Right forelimb (tissue), 1 donor: ENCODE results near the gene CHIC2.
"Not testable (repeated sequence)": the region's sequence is repeated elsewhere in the genome, so short reads cannot be mapped to it uniquely, and the experiment has no call there.

Experiments
- DNase-seq: peaks from one replicate; pipeline ENCODE4 v3.0.0-alpha.2; 2018

CHIC2 gene

DNA sequence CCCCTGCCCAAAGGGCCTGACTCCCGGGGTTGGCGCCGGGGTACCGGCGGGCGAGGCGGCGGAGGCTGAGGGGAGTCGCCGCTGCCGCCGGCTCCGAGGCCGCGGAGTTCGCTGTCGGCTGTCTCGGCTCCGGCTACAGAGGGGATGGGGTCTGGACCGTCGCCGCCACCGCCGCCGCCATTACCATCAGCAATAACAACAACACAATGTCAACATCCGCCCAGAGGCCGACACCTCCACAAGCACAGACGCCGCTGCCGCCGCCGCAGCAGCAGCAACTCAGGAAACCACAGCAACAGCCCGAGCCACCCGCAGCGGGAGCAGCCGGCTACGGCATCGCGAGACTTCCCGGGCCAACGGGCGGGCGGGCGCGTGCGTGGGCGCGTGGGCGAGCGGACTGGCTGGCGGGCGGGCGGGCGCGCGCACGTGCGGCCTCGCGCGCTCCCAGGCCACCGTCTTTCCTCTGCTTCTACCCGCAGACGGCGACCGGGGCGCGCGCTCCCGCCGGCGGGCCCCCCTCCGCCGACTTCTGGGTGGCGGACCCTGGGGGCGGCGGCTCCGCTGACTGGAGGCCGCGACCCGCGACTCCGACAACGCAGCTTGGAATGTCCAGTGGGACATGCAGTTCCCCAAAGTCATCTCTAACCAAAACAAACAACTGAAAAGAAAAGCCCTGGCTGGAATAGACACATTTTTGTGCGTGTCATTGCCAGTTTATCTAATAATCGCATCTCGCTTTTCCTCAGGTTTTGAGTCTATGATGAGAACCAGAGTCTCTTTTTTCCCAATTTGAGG is at the start of gene CHIC2:
TSS of gene CHIC2 (minus strand) at position 289 of the 795 bp plus-strand sequence. CDS start 305 bp downstream, outside the sequence.
- peak; percentile 98 for DNase-seq

DNA sequence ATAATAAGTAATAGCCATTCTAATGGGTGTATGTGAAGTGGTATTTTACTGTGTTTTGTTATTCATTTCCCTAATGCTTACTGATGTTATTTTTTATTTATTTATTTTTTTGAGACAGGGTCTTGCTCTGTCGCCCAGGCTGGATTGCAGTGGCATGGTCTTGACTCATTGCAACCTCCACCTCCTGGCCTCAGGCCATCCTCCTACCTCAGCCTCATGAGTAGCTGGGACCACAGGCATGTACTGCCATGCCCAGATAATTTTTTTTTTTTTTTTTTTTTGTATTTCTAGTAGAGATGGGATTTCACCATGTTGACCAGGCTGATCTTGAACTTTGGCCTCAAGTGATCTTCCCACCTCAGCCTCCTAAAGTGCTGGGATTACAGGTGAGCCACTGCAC is 48.8 kb upstream of the CHIC2 start:
- not testable (repeated sequence) for DNase-seq

DNA sequence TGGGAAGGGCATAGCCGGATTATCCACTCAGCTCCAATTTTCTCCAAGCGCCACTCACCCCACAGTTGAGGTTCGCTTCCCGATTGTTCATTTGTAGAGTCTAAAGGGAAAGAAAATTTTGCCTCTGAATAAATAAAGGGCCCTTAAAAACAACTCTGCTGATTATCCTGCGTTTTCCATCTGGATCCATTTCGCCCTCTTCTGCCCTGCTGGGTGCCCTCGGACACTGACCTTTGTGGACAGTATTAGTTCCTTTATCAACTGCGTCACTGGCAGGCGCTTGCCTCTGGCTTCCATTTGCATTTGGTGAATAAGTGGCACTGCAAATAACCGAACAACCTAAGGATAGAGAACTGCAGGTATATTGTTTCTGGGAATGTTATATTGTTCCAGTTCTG is 45.6 kb upstream of the CHIC2 start:
- DNase-seq: no peak

DNA sequence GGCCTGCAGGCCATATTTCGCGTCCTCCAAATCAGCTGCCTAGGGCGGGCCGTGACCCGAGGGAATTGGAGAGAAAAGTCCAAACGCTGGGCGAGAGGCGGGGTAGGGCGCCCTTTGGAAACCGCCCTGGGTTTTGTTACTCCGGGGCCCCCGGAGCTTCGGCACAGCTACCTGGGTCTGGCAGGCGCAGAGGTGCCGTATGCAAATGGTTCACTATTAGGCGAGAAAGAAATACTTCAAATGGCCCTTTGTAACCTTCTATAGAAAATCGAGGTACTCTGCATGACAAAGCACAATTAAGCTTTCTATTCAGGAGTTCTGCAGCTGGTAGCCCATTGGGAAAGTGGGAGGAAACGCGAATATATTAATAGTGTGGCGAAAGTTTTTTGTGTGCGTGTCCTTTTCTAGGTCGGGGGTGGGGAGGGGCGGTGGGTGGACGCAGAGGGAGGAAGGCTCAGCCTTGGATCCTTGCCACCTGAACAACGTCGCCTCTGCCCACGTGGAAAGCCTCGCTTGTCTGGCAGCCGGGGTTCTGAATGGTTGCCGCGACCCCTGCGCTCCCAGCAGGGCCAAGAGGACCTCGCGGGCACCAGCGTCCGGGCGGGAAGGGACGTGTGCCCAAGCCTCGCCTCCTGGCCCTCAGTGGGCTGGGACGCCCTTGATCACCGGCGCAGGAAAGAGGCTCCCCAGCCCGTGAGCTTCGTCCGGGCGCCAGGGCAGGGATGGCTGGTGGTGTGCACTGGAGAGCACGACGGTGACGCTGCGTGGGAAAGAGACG is 45.0 kb upstream of the CHIC2 start:
- DNase-seq: no peak

DNA sequence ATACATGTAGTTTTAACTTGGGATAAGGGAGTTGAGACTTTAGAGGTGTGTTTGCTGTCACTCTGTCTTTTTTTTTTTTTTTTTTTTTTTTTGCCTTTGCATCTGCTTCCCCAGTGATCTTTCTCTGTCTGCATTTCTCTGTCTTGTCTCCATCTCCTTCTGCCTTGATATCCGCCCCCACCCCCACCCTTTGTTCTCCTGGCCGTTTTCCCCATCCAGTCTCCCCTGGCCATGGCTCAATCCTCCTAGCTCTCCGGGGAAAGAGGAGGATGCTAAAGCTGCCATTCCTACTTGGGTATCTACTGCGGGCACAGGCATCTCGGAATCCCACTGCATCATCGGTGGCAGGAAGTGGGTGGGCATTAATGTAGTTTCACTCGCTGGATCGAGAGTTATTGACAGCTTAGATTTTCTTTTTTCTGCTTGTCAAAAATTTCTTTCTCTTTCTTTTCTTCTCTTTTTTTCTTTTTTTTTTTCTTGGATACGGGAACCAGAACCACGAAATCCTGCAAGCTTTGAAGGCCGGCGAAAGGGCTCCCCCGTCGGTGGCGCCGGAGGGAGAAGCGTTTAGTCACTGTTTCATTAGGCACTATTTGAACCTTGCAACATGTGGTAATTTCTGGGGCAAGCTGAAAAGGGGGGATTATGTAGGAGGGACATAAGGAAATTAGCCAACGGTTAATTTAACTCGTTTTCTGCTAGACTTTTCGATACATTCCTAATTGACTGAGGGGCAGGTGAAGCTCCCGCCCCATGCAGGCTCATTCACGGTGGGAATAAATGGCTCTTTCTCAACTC is 43.7 kb upstream of the CHIC2 start:
- DNase-seq: no peak

DNA sequence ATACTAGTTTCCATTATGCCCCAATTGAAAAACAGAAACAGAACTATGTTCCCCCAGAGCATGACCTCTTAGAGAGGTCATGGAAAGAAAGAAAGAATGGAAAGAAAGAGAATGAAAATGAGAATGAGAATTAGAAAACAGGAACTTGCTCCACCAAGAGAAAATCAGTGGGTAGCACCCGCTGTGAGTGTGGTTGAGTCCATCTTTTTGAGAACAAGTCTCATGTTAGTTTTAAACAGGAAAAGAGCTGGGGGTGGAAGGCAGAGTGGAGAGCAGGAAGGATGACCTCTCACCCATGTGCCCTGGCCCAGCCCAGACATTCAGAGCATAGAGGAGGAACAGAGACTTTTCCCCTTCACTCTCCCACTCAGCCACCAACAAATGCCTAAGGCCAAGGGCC is 40.5 kb upstream of the CHIC2 start:
- no peak for DNase-seq

DNA sequence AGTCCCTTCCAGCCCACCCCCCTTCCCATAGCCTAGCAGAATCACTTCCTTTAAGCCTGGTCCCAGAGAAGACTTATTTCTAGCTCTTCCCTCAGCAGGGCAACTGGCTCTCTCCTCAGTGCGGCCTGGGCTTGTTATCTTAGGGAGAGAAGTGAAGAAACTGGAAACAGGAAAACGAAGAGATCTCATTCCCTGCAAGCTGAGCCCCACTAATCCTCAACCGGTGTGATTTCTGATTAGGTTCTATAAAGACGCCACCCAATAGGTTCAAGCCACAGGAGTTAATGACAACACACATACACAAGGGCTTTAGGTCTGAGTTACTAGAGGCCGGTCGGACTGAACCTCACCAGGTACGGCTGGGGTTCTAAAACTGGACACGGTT is 38.8 kb upstream of the CHIC2 start:
- no peak for DNase-seq

DNA sequence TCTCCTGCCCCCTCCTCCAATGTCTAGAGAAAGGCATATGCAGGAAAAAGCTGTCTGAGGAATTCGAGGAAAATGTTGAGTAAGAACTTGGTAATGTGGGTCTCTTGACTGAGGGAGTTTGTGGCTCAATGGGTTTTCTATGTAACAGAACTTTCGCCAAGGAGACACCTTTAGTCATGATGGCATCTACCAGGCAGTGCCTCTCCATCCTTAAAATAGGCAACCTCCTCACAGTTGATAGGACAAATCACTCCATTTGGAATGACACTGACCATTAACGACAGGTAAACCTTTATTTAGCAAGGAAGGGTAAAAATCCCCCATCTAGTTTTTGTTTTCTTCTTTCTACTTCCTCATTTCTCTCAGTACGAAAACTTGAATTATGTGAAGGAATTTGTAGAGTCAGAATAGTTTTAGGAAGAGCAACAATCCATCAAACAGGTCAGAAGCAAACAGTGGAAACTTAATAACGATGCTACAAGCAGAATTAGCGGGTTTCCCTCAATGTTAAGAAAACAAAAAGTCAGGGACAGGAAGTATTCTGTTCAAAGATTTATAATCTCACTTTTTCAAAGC is 38.2 kb upstream of the CHIC2 start:
- no peak for DNase-seq

DNA sequence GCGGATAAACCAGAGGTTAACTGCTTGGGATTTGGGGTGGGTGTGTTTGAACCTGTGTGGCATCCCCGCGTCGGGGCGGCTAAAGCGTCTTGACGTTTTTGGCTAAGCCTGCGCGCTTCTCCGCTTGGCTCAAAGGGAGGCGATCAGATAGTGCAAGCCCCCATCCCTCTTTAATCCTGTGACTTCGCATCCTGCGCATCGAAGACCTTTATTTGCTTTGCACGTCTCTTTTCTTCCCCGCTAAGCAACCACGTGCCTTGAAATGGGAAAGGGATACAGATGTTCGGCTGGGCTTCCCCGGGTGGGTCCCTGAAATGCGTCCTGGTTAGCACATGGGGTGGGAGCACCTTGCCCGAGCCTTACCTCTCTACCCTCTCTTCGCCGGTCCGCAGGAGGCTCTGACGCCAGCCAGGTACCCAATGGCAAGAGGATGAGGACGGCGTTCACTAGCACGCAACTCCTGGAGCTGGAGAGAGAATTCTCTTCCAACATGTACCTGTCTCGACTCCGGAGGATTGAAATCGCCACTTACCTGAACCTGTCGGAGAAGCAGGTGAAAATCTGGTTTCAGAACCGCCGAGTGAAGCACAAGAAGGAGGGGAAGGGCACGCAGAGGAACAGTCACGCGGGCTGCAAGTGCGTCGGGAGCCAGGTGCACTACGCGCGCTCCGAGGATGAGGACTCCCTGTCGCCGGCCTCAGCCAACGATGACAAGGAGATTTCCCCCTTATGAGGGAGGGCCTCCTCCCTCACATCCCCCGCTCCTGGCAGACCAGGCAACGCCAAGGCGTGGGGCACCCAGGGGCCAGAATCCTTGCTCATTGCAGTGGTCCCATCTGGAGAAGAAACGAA is 37.0 kb upstream of the CHIC2 start:
- DNase-seq: no peak

DNA sequence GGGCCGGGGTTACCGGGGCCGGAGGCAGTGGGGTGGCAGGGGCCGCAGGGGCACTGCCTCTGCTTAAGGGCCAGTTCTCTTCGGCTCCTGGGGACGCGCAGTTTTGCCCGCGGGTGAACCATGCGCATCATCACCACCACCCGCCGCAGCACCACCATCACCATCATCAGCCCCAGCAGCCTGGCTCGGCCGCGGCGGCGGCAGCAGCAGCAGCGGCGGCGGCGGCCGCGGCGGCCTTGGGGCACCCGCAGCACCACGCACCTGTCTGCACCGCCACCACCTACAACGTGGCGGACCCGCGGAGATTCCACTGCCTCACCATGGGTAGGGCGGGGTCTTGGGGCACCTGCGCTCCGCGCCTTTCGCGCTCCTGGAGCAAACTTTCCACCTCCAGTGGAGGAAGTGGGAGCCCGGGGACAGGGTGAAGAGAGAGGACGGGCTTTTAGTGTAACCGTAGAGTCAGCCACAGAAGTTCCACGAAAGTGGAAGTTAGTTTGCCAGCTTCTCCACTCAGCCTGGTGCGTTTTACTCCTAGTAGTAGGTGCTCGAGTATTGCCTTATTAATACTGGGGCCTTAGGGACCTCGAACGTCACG is 36.3 kb upstream of the CHIC2 start:
- DNase-seq: no peak

DNA sequence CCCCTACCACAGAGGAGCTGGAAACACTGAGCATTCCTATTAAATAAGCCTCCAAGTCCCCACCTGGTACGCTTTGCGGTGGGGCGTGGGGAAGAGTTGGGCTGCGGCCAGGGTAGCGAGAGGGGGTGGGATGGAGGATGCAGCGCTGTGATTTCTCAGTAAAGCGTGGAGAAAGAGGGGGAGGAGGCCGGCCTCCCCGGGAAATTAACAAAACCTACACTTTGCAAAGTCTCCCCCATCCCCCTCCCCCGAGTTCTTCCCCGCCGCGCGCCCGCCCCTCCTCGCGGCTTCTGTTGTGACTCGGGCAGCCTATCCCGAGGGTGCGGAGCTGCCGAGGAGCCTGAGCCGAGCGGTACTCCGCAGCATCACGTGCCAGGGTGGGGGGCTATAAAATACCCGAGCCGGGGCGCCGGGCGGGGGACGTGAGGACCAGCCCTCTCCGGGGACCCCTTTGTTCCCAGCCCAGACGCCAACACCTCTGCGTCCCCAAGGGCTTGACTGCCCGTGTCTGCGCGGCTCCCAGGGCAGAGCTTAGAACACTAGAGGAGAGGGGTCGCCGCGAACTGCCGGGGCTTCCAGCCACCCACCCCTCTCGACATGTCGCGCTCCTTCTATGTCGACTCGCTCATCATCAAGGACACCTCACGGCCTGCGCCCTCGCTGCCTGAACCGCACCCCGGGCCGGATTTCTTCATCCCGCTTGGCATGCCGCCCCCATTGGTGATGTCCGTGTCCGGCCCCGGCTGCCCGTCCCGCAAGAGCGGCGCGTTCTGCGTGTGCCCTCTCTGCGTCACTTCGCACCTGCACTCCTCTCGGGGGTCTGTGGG is 35.6 kb upstream of the CHIC2 start, which contains the start of gene GSX2:
TSS of gene GSX2 (plus strand) at position 416 of the 827 bp plus-strand sequence. CDS start at position 598, 182 bp downstream.
- DNase-seq: no peak

DNA sequence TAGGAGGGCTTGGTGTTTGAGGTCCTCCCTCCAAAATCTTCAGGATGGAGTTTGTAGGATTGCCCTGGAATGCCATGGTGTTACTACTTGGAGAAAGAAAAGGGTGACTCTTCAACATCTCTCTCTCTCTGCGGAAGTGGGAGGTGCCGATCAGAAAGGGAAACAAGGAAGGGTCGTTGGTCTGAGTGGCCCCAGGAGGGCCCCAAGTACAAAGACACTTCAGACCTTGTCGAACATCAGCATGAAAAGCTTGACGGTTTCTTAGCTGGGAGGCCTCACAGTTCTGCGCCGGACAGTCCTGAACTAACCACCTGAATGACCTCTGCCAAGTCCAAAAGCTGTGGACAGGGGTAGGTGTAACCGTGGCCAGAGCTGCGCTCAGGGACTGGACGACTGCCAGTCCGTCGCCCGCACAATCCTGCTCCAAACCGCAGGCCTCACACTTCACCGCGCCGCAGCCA is 34.9 kb upstream of the CHIC2 start:
- DNase-seq: no peak

DNA sequence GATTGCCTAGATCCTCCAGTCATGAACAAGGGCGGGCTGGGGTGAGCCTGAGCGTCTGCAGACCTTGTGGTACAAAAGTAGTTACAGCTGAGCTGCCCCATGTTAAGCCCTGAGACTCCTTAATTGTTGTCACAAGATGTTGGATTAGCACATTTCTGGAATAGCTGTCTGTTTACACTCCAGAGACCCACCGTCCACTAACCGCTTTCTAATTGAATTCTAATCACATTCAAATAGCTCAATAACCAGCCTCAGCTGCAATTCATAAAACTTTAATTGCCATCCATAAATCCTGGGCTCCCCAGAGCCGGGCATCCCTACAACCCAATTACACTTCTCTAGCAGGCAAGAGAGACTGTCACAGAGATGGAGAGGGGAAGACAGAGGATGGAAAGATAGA is 34.0 kb upstream of the CHIC2 start:
- no peak for DNase-seq

DNA sequence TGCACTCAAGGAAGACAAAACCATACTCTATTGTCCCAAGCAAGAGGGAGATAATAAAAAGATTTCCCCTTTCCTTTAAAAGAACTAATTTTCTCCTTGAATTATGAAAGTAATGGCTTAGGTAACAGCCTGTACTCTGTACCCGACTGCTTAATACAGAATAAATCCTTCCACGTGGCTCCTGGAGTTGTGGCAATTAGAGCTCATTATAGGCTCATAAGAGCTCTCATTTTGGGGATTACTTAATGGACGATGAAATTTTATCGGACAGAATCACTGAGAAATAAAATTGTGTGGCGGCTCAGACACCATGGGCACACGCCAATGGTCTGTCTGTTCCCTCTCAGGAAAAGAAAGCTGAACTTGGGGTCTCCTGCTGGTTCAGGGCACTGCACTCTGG is 32.7 kb upstream of the CHIC2 start:
- no peak for DNase-seq

DNA sequence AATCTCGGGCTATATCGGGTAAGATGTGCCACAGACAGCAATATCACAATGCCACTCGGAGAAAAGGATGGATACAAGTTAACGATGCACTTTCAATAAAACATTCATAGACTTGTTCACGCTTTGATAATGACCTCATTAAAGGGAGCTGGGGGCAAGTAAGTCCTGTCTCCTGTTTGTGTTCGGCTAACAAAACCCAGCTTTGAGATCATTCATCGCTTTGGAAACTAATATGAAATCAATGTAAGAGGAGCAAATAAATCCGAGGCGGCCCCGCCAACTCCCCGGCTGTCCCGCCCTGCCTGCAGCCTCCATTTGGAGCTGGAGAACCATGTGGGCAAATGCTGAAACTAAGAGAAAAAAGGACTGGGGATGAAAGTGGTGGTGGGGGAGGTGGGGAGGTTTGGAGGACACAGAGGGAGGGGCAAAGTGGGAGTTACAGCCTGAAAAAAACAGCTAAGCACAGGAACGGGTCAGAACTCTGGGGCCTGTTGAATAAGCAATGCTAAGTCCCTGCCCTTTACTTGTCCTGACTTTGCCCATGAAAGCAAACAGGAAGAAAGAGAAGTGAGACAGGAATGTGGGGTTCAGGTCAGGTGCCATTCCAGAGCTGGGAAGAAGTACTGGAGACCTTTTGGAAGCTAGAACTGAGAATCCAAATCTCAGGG is 32.0 kb upstream of the CHIC2 start:
- no peak for DNase-seq

DNA sequence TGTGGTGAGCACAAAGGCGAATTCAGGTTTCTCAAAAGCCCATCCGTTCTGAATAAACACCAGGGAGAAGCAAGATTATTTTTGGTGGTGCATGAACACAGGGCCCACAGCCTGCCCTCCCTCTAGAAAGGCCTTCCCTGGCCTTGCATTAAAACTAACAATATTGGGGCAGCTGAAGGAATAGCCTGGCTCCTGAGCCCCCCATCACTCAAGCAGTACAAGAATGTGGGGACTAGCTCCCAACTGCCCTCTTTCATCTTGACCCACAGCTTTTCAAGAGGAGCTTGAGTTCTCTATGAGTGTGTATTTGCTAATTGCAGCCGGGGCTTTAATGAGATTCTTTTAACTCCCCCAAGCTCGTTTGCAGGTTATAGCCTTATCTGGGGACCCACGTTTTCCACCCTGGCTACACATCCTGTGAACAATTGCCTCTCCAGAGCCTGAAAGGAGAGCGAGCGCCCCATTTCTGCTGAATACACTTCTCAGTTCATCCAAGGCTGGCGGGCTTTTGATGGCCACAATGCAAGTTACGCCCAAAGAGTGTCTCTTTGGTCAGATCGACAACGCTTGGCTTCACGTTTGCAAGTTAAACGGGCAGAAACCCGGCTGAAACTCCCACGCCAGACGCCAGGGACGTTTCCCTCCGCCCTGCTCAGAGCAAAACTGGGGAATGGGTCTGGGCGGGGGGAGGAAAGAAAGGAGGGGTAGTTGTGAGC is 30.9 kb upstream of the CHIC2 start:
- DNase-seq: no peak

DNA sequence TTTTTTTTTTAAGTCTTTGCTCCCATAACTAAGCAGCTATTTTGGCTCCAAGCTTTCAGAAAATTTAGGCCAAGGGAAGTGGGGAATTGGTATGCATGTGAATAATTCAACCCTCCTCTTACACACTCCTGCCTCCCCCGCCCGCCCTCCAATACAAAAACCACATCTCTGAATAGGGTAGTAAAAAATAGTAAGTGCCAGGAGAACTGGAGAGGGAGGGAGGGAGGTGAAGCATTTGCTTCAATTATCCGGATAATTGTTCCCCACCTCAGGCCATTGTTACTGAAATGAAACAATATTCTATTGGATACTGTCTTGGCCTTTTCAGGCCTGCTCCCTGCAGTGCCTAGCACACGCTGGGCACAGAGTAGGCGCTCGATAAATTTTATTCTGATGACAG is 30.0 kb upstream of the CHIC2 start:
- no peak for DNase-seq

DNA sequence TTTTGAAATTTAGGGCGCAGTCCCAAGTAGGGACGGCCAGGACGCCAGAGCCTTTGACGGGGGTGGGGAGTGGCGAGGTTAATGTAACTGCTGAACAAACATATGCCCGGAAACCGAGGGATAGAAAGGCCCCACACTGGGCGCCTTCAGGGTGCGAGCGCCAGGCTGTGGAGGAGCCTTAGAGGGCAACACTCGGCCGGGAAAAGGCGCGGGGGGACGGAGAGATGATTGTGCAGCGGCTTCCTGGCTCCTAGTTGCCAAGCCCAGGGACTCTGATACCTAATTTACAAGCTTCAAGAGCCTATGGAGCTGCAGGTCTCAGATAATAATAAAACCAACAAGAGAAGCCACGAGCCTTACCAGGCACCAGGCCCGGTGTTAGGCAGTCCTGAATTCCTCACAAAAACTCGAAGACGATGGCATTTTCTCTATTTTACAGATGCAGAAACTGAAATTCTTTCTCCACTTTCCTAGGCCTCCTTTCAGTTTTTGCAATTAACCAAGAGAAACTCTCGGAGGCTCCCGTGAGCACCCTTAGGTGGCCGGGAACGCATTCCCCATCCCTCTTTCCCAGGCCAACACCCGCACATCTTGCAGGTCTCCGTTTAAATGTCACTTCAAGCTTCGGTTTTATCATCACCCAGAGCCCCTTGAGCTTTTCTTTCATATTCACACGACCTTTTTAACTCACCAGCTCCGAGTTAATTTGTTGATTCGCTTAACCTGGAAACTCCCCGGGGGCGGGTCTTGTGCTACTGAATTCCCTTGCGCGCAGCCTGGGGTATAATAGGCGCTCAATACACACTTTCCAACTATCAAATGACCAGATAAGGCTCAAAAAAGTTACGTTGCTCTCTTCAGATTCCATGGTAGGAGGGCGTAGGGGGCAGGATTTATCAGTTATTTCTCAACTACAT is 29.2 kb upstream of the CHIC2 start:
- no peak for DNase-seq
